Osteocyte (in vitro differentiated cells): Measurements from ENCODE around the gene IL1A. TPM values are rescaled to one million over a fixed set of nuclear protein-coding genes. Genes with fewer than 3 reads are reported as not detected.
A peak's percentile ranks its signal among the peaks of the same experiment; 100 is the strongest.

ENCODE experiments used
- DNase-seq: peaks from one replicate; pipeline ENCODE4 v3.0.0; 2021; ENCODE audit warnings: mixed read lengths; ENCODE audit not compliant: unreplicated experiment; ENCODE audit errors: extremely low spot score
- H3K27ac Mint-ChIP-seq: one replicate; pipeline ENCODE4 v1.8.0; 2021; ENCODE audit warnings: mild to moderate bottlenecking, mixed read lengths; ENCODE audit not compliant: unreplicated experiment
- H3K27me3 Mint-ChIP-seq: one replicate; pipeline ENCODE4 v1.8.0; 2021; ENCODE audit warnings: mixed read lengths; ENCODE audit not compliant: unreplicated experiment
- H3K36me3 Mint-ChIP-seq: one replicate; pipeline ENCODE4 v1.8.0; 2021; ENCODE audit warnings: mixed read lengths; ENCODE audit not compliant: unreplicated experiment
- H3K4me1 Mint-ChIP-seq: one replicate; pipeline ENCODE4 v1.8.0; 2021; ENCODE audit warnings: mixed read lengths; ENCODE audit not compliant: unreplicated experiment
- H3K4me3 Mint-ChIP-seq: one replicate; pipeline ENCODE4 v1.8.0; 2021; ENCODE audit warnings: mild to moderate bottlenecking, moderate library complexity, mixed read lengths; ENCODE audit not compliant: unreplicated experiment
- H3K9me3 Mint-ChIP-seq: one replicate; pipeline ENCODE4 v1.8.0; 2021; ENCODE audit warnings: mixed read lengths; ENCODE audit not compliant: unreplicated experiment
- total RNA-seq: library from RNA; stranded (reverse); gene quantifications from 2 replicates; pipeline ENCODE4 v1.2.1, GENCODE V29; 2021
- TF ChIP-seq, protein P1 (sequence below): fragments of 200-600 bp; sonication (generic); IDR thresholded peaks from 2 replicates; pipeline ENCODE4 v1.5.0; 2021; ENCODE audit warnings: antibody characterized with exemption, mild to moderate bottlenecking, moderate library complexity

Gene IL1A
- total RNA-seq, 1 donor from 2014 or later = not detected

DNA sequence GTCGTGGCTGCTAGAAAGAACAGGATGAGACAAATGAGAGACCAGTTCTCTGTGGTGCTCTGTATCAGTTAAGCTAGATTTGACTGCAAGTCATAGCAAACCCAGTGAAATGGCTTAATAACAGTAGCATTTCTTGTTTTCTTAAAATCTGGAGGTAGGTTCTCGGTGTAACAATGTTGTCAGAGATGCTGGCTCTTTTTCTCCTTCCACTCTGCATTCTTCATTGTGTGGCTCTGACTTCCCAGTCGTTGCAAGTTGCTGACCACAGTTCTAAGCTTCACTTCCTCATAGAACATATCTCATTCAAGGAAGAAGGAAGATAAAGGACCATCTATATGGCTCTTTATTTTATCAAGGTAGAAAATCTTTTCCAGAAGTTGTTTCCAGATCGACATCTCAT lies 12.0 kb downstream of the IL1A start:
- no peaks in the 10 kb centered on the region for H3K9me3 Mint-ChIP-seq
- TF ChIP-seq, protein P1, sequence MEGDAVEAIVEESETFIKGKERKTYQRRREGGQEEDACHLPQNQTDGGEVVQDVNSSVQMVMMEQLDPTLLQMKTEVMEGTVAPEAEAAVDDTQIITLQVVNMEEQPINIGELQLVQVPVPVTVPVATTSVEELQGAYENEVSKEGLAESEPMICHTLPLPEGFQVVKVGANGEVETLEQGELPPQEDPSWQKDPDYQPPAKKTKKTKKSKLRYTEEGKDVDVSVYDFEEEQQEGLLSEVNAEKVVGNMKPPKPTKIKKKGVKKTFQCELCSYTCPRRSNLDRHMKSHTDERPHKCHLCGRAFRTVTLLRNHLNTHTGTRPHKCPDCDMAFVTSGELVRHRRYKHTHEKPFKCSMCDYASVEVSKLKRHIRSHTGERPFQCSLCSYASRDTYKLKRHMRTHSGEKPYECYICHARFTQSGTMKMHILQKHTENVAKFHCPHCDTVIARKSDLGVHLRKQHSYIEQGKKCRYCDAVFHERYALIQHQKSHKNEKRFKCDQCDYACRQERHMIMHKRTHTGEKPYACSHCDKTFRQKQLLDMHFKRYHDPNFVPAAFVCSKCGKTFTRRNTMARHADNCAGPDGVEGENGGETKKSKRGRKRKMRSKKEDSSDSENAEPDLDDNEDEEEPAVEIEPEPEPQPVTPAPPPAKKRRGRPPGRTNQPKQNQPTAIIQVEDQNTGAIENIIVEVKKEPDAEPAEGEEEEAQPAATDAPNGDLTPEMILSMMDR = no peak
- no peak for DNase-seq
- no peak overlapping the region for H3K27ac Mint-ChIP-seq
- H3K4me1 Mint-ChIP-seq = peaks cover 6% of the 10 kb centered on the region
- H3K4me3 Mint-ChIP-seq = no peak overlapping the region
- H3K27me3 Mint-ChIP-seq = no peaks in the 10 kb centered on the region
- no peaks in the 10 kb centered on the region for H3K36me3 Mint-ChIP-seq

DNA sequence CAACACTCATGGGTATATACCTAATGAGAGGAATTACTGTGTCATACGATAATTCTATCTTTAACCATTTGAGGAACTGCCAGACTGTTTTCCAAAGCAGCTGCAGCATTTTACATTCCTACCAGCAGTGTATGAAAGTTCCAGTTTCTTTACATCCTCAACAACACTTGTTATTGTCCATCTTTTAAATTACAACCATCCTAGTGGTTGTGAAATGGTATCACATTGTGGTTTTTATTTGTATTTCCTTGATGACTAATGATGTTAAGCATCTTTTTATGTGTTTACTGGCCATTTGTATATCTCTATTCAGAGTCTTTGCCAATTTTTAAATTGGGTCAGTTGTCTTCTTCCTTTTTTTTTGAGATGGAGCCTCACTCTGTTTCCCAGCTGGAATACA lies 15.9 kb downstream of the IL1A start:
- no peaks in the 10 kb centered on the region for H3K9me3 Mint-ChIP-seq
- TF ChIP-seq, protein P1 = peak; percentile 23
- no peaks in the 10 kb centered on the region for H3K36me3 Mint-ChIP-seq
- peaks cover 25% of the 10 kb centered on the region for H3K4me1 Mint-ChIP-seq
- H3K27ac Mint-ChIP-seq = peak overlapping the region; percentile 75
- DNase-seq = no peak
- no peak overlapping the region for H3K4me3 Mint-ChIP-seq
- H3K27me3 Mint-ChIP-seq = no peaks in the 10 kb centered on the region

DNA sequence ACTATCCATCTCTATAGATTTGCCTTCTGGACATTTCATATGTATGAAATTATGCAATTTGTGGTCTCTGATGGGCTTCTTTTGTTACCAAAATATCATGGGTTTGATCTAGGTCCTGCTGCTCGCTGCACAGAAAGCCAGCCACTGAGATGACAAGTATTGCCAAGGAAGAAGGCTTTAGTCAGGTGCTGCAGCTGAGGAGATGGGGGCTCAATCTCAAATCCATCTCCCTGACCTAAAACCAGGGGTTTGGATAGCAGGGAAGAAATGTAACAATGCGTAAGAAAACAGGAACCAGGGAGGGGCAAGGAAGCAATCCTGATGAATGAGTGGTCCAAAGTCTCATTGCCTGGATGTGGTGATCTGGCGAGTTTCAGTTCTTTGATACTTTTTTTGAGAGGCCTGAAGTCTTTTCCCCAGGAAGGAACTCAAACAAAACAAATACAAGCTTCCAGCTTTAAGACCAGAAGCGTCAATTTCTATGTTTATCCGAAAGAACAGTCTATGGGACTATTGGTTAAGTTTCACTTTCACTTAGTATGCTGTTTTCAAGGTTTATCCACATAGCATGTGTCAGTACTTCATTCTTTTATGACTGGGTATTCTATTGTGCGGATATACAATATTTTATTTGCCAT lies 16.5 kb downstream of the IL1A start:
- H3K4me3 Mint-ChIP-seq = peak overlapping the region; percentile 40
- no peak for DNase-seq
- peaks cover 31% of the 10 kb centered on the region for H3K4me1 Mint-ChIP-seq
- no peaks in the 10 kb centered on the region for H3K27me3 Mint-ChIP-seq
- H3K36me3 Mint-ChIP-seq = no peaks in the 10 kb centered on the region
- peak overlapping the region; percentile 75 for H3K27ac Mint-ChIP-seq
- TF ChIP-seq, protein P1 = no peak
- no peaks in the 10 kb centered on the region for H3K9me3 Mint-ChIP-seq

DNA sequence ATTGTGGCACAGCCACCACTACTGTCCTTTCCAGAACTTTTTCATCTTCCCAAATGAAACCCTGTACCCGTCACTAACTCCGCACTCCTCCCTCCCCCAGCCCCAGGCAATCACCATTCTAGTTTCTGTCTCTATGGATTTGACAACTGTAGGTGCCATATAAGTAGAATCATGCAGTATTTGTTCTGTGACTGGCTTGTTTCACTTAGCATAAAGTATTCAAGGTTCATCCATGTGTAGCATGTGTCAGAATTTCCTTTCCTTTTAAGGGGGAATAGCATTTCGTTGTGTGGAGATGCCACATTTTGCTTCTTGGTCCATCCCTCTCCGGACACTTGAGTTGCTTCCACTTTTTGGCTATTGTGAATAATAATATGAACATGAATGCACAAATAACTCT lies 19.0 kb downstream of the IL1A start:
- peaks cover 52% of the 10 kb centered on the region for H3K4me1 Mint-ChIP-seq
- no peaks in the 10 kb centered on the region for H3K9me3 Mint-ChIP-seq
- H3K27me3 Mint-ChIP-seq = no peaks in the 10 kb centered on the region
- peak overlapping the region; percentile 88 for H3K27ac Mint-ChIP-seq
- TF ChIP-seq, protein P1 = no peak
- peak overlapping the region; percentile 94 for H3K4me3 Mint-ChIP-seq
- H3K36me3 Mint-ChIP-seq = no peaks in the 10 kb centered on the region
- DNase-seq = no peak

DNA sequence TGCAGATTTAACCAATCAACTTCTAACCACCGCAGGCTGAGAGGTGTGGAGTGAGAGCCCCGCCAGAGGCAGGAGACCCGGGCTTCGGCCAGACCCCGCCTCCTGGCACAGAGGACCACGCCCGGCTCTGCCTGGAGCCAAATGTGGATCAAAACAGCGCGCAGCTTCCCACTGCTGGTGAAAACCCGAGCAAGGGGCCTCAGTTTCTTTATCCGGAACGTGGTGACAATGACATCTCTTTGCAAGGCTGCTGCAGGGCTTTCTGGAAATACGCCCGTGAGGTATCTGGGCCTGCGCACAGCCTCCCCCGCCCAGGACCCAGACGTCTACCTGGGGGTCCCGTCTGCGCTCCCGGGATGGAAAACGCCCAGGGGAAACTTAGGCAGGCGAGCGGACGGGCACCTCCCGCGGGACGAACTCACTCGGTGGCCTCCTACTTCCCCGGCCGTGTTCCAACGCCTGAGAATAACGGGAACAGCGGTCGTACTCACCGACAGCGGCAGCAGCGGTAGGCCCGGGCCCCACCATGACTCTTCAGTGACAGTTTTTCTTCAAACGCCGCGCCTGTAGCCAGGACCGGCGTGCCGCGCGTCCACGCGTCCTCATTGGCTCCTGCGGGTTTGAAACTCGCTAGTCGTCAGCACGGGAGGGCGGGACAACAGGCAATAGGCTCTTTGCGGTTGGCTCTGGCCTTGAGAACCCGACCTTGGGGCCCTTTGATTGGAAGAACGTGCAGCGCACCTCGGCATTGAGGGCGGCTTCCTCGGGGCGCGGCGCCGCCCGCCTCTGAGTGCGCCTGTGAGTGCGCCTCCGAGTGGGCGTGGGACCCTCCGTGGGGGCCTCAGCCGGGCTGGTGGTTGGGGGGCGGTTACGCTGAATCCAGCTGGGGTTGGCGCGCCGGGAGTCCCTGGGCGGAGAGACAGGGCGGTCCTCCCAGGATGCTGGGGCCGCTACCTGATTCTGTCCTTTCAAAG lies 19.9 kb downstream of the IL1A start, which contains the start of gene CKAP2L:
Gene CKAP2L, minus strand, starts transcription at position 539 of the 974 bp plus-strand sequence. Its CDS starts 11 bp downstream, at position 528.
- Mint-ChIP-seq H3K27ac (peak within 1 kb of the TSS; percentile 88), H3K9me3 (no peaks in the 10 kb centered on the region), H3K36me3 (no peaks in the 10 kb centered on the region), H3K4me1 (peaks cover 52% of the 10 kb centered on the region), H3K27me3 (no peaks in the 10 kb centered on the region), H3K4me3 (peak within 1 kb of the TSS; percentile 94)
- TF ChIP-seq, protein P1 = no peak
- peak; percentile 98 for DNase-seq
